ENCODE data around the gene RALGPS1. TPM values are rescaled to one million over a fixed set of nuclear protein-coding genes. Genes with fewer than 3 reads are reported as not detected.

The RALGPS1 gene
- total RNA-seq, 1 experiment from 2014 or later = 18.6 TPM

DNA sequence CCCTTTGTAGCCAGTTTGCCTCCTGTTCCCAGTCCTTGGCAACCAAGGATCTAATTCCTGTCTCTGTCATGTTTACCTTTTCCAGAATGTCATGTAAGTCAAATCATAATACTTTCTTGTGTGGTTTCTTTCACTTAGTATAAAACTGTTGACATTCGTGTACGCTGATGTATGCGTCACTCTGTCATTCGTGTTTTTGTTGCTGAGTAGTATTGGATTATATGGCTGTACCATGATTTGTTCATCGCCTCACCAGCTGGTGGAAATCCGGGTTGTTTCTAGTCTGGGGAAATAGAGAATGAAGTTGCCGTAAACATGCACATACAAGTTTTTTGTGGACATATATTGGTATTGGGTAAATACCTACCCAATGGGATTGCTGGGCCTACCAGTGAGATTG lies 110.5 kb downstream of the RALGPS1 start:
- Mint-ChIP-seq H3K27me3 (ENCODE audit: low read depth) (no peaks in the 10 kb centered on the region), H3K36me3 (ENCODE audit: insufficient read depth in 1 of 3, low read depth in 3 of 3) (no peaks in the 10 kb centered on the region), H3K4me3 (no peak overlapping the region), H3K27ac (no peak overlapping the region), H3K4me1 (peaks cover 5 to 7% of the 10 kb centered on the region in 2 experiments), H3K9me3 (no peaks in the 10 kb centered on the region)
- H2AK5ac ChIP-seq (ENCODE audit: insufficient read length, low read length) = no peak overlapping the region
- H3K56ac ChIP-seq (ENCODE audit: insufficient read length, low read depth, low read length) = no peak overlapping the region
- no peak overlapping the region for H2BK5ac ChIP-seq (ENCODE audit: insufficient read length, low read length)
- H4K8ac ChIP-seq (replicated peaks; ENCODE audit: insufficient read length, low read depth, low read length) = no peak overlapping the region
- no peak overlapping the region for H2AFZ ChIP-seq (ENCODE audit: low read length)
- no peak overlapping the region for H2BK15ac ChIP-seq (ENCODE audit: low read depth, low read length)
- DNase-seq = no peak
- H4K91ac ChIP-seq (ENCODE audit: insufficient read length, low read depth, low read length) = no peak overlapping the region
- H3K4me2 ChIP-seq (ENCODE audit: insufficient read depth, insufficient read length, low read length) = no peak overlapping the region
- H3K4me1 ChIP-seq (ENCODE audit: insufficient read depth, low read length) = no peaks in the 10 kb centered on the region; the same call in 1 of the 2 replicates
- H4K20me1 ChIP-seq (ENCODE audit: control insufficient read depth, insufficient read depth, insufficient read length) = no peaks in the 10 kb centered on the region
- H2BK120ac ChIP-seq (ENCODE audit: low read depth, low read length, poor library complexity, severe bottlenecking) = no peak overlapping the region
- no CpG with 5 or more reads among the region's 7 CpGs for WGBS (ENCODE audit: extremely low coverage, insufficient read length, low lambda C conversion rate)
- H3K23me2 ChIP-seq (ENCODE audit: insufficient read length, low read depth, low read length, poor library complexity, severe bottlenecking) = no peaks in the 10 kb centered on the region
- no peak overlapping the region for H2BK20ac ChIP-seq (ENCODE audit: low read depth, low read length, poor library complexity, severe bottlenecking)
- no peak for TF ChIP-seq CTCF (conservative IDR thresholded peaks at IDR 0.05)
- H3K9ac ChIP-seq (ENCODE audit: extremely low read depth, insufficient read length, low read length) = no peak overlapping the region
- H3K9me3 ChIP-seq (ENCODE audit: control insufficient read depth, low read depth, low read length) = no peaks in the 10 kb centered on the region
- no peak overlapping the region for H3K18ac ChIP-seq (ENCODE audit: insufficient read length, low read depth, low read length)
- no peak overlapping the region for H3T11ph ChIP-seq (ENCODE audit: low read length)
- no peak overlapping the region for H3K27ac ChIP-seq (ENCODE audit: insufficient read length, low read depth, low read length)
- no peak overlapping the region for H3K14ac ChIP-seq (ENCODE audit: insufficient read depth, low read length)
- no peaks in the 10 kb centered on the region for H3K79me2 ChIP-seq (ENCODE audit: insufficient read depth, low read length)
- H3K27me3 ChIP-seq (ENCODE audit: insufficient read depth, low read length) = no peaks in the 10 kb centered on the region
- no peak overlapping the region for H3K4ac ChIP-seq (ENCODE audit: low read depth, low read length)
- H2BK12ac ChIP-seq (ENCODE audit: insufficient read length, low read depth, low read length) = no peak overlapping the region
- H3K79me1 ChIP-seq (ENCODE audit: insufficient read depth, low read depth, low read length, poor library complexity, severe bottlenecking) = no peaks in the 10 kb centered on the region
- no peak overlapping the region for H4K5ac ChIP-seq (ENCODE audit: insufficient read length, low read depth, low read length)
- H3K23ac ChIP-seq (ENCODE audit: insufficient read length, low read depth, low read length) = no peak overlapping the region

All from H9 (cell line).